ENCODE data around the gene CASKIN2.
"Not testable (repeated sequence)": the region's sequence is repeated elsewhere in the genome, so short reads cannot be mapped to it uniquely, and the experiment has no call there.

CASKIN2 gene

DNA sequence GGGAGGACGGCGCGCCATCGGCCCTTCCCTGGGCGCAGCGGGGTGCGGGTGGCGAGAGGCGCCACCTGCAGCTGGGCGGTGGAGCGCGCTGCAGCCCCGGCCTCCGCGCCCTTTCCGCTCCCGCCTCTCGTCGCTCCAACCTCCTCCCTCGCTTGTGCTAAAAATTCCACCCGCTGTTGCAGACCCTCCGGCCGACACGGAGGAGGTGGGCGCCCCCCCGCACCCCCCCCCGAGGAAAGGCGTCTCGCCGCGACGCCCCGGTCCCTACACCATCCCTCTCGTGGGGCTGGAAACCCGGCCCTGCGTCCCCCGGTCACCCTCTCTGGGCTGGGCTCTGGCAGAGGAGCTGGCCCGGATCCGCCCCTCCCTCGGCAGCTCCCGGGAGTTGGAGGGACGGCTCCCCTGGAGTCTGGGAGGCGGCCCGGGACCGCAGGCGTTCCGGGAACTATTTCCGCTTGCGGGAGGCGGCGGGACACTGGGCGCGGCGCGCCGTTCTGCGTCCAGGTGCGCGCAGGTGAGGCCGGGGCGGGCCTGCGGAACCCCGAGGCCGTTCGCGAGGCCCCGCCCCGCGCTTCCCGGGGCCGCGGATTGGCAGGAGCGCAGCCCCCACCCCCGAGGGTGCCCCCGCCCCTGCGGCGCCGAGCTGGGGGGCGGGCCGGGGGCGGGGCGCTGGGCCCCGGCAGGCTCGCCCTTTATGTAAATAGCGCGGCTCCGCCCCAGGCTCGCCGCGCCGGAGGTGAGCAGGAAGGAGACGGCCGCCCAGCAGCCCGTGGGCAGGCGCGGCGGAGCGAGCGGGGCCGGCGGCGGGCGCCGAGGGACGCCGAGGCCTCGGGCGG is 9.9 kb upstream of the CASKIN2 start, which contains the start of gene LLGL2:
LLGL2 (plus strand) TSS at position 728 of the 836 bp plus-strand sequence. CDS start 17,730 bp downstream, outside the sequence.
- peak; percentile 53 for TF ChIP-seq CTCF (IDR thresholded peaks at IDR 0.05; ENCODE audit: borderline replicate concordance, insufficient read depth, low read depth, low read length)
- peak within 1 kb of the TSS; percentile 40 for H3K4me3 ChIP-seq (ENCODE audit: low read depth, low read length)

GRCh38 chr17:75524269-75524969 is 9.1 kb upstream of the CASKIN2 start:
- no peak overlapping the region for H3K4me3 ChIP-seq (ENCODE audit: low read depth, low read length)
- TF ChIP-seq CTCF (IDR thresholded peaks at IDR 0.05; ENCODE audit: borderline replicate concordance, insufficient read depth, low read depth, low read length), result no peak

DNA sequence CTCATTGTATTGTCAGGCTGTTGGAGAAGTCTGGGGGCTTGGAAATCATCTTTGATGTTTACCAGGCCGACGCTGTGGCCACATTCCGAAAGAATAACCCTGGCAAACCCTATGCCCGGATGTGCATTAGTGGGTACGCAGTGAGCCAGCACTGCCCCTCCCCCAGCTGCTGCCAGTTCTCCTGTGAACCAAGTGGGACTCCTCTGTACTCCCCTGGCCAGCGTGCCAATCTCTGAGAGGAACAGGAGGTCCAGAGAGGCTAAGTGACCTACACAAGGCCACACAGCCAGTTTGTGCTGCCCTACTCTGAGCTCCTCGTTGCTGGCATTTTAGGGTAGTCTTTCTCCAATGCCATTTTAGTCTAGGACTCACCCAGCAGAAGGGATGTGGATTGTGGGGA is 8.3 kb upstream of the CASKIN2 start:
- TF ChIP-seq CTCF (IDR thresholded peaks at IDR 0.05; ENCODE audit: borderline replicate concordance, insufficient read depth, low read depth, low read length), result no peak
- no peak overlapping the region for H3K4me3 ChIP-seq (ENCODE audit: low read depth, low read length)

GRCh38 chr17:75521951-75522727 is 6.8 kb upstream of the CASKIN2 start:
- no peak overlapping the region for H3K4me3 ChIP-seq (ENCODE audit: low read depth, low read length)
- TF ChIP-seq CTCF (IDR thresholded peaks at IDR 0.05; ENCODE audit: borderline replicate concordance, insufficient read depth, low read depth, low read length), result no peak

- no peak overlapping the region for H3K4me3 ChIP-seq (ENCODE audit: low read depth, low read length)
- TF ChIP-seq CTCF (IDR thresholded peaks at IDR 0.05; ENCODE audit: borderline replicate concordance, insufficient read depth, low read depth, low read length), result no peak
These were observed 6.0 kb upstream of the CASKIN2 start for GRCh38 chr17:75521290-75521689.

- not testable (repeated sequence) for H3K4me3 ChIP-seq (ENCODE audit: low read depth, low read length)
These were observed 5.1 kb upstream of the CASKIN2 start for GRCh38 chr17:75520413-75520812.

GRCh38 chr17:75518983-75519537 is 3.7 kb upstream of the CASKIN2 start:
- H3K4me3 ChIP-seq (ENCODE audit: low read depth, low read length), result no peak overlapping the region
- no peak for TF ChIP-seq CTCF (IDR thresholded peaks at IDR 0.05; ENCODE audit: borderline replicate concordance, insufficient read depth, low read depth, low read length)

Measured in GM12875 (cell line).